Ramos (cell line): ENCODE results near the gene KHNYN.
"Not testable (repeated sequence)": the region's sequence is repeated elsewhere in the genome, so short reads cannot be mapped to it uniquely, and the experiment has no call there.

Experiments
- in situ Hi-C: fragments of 300-500 bp; cut with MboI; formaldehyde crosslinking; loops from one replicate; pipeline ENCODE4 v1.14.3; 2022; ENCODE audit warnings: low sequenced_read_pairs; ENCODE audit not compliant: unreplicated experiment

KHNYN gene

GRCh38 chr14:24463017-24463883, 33.5 kb downstream of the KHNYN start:
- in situ Hi-C loops = no loop called here

DNA sequence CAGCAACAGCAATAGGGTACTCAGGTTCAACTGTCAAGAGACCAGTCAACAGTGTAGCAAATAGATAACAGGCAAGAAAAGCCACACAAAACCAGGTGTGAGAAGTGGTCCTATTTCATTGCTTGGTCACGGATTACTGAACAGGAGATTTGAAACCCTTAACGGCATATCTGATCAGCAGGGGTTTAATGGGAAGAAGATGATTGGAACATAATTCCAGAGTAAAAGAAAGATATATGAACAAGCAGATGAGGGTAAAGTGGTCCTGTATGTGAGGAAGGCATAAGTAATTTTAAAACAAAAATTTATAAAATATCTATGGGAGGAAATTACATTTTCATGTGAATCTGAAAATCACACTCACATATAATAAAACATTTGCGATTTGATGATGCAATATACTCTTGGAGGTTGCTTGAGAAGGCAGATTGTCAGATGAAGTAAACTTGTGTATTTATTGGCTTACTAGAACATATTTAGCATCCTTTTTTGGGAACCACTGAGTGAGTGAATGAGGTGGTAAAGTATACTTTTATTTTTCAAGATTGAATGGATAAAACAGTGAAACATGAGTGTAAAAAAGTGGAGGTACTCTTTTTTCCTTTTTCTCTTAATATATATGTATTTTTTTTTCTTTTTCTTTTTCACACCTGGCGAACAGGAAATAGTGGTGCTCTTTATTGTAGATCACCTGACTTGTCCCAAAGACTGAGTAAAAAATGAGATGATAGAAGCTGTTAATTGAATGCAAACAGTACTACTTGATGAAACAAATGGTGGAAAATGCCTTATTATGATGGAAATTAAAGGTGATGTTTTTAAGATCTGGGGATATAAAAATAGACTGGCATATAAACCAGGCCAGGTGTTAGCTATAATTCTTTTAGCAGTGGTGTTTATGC, 34.4 kb downstream of the KHNYN start:
- in situ Hi-C loops = no loop called here

- in situ Hi-C loops = no loop called here
Measured at GRCh38 chr14:24465368-24465767, 35.6 kb downstream of the KHNYN start.

GRCh38 chr14:24465805-24466204, 36.1 kb downstream of the KHNYN start:
- in situ Hi-C loops = no loop called here

DNA sequence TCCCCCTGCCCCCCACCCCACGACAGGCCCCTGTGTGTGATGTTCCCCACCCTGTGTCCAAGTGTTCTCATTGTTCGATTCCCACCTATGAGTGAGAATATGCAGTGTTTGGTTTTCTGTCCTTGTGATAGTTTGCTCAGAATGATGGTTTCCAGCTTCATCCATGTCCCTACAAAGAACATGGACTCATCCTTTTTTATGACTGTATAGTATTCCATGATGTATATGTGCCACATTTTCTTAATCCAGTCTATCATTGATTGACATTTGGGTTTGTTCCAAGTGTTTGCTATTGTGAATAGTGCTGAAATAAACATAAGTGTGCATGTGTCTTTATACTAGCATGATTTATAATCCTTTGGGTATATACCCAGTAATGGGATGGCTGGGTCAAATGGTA, 40.7 kb downstream of the KHNYN start:
- in situ Hi-C loops = not testable (repeated sequence)

- in situ Hi-C loops = no loop called here
Measured at GRCh38 chr14:24473211-24473610, 43.5 kb downstream of the KHNYN start.

DNA sequence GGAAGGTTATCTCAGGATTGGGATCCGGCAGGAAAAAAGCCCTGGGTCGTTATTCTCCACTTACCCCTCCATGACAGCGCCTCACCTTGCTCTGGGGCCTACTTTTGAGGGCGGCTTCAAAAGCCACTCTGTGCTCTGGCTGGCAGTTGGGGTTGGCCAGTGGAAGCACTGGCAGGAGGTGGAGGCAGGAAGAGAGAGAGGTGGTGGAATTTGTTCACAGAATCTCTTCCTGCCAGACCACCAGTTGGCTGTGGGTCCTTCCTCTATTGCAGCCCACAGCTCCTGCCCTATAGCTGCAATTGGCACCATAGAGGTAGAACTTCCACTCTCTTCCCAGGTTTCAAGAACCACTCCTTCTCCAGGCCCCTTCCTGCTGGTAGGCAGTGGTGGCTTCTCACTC, 45.5 kb downstream of the KHNYN start:
- in situ Hi-C loops = no loop called here

DNA sequence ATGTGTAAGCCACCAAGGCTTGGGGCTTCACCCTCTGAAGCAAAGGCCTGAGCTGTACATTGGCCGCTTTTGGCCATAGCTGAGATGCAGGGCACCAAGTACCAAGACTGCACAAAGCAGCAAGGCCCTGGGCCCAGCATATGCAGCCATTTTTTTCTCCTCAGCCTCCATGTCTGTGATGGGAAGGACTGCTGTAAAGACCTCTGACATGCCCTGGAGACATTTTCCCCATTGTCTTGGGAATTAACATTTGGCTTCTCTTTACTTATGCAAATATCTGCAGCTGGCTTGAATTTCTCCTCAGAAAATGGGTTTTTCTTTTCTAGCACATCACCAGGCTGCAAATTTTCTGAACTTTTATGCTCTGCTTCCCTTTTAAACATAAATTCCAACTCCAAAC, 50.2 kb downstream of the KHNYN start:
- in situ Hi-C loops = not testable (repeated sequence)

- in situ Hi-C loops = no loop called here
Measured at GRCh38 chr14:24481622-24482324, 52.0 kb downstream of the KHNYN start.

DNA sequence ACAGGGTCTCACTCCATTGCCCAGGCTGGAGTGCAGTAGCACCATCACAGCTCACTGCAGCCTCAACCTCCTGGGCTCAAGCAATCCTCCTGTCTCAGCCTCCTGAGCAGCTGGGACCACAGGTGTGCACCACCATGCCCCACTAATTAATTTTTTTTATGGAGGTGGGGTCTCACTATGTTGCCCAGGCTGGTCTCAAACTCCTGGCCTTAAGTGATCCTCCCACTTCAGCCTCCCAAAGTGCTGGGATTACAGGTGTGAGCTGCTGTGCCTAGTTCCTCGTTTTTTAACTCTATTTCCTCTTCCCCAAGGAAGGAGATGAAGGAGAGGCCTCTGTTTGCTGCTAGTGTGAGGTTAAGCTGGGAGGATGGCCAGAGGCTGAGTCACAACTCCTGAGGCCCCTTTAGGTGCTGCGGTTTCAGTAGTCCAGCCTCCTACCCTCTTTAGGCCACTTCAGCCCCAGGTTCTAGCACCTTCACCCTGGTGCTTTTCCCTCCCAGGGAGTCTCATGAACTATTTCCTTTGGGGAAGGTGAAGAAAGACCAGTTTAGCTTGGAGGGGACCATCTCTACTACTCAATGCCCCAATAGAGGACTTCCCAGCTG, 53.0 kb downstream of the KHNYN start:
- in situ Hi-C loops = not testable (repeated sequence)

- in situ Hi-C loops = no loop called here
Measured at GRCh38 chr14:24483604-24484252, 54.0 kb downstream of the KHNYN start.
